ENCODE results near the gene SLC35F6. TPM values are rescaled to one million over a fixed set of nuclear protein-coding genes. Genes with fewer than 3 reads are reported as not detected.
A peak's percentile ranks its signal among the peaks of the same experiment; 100 is the strongest.

SLC35F6 gene
- total and polyA plus RNA-seq, 2 experiments from 2014 or later: 37.1 to 46.9 TPM

DNA sequence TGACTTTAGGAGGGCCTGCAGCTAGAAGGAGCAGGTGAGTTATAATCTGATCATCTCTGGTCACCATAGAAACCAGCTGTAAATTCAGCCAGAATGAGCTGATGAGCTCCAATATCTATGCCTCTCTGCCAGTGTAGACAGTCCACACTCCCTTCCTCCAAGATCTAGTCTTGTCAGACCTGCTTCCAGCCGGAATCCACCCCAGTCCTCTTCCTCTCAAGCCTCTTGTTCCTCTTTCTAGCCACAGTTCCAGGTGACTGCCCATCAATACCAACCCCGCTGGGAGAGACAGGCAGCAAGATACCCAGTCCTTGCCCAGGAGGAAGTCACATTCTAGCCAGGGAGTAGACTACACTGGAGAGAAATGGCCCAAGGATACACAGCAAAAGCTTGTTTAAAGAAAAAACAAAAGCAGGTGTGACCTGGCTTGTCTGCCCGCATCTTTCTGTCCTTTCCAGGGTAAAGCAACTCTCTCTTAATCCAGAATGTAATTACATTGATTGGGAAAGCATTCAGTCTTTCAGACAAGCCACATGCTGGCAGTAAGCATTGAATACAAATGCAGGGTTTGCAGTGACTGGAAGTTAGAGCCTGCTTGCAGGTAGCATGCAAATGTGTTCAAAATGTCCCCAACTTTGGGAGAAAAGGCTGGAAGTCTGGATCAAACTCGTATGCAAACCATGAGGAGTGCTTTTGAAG, 9.0 kb upstream of the SLC35F6 start:
- no peak overlapping the region for H3K9ac ChIP-seq
- H3K4me3 ChIP-seq: no peak overlapping the region
- in situ Hi-C loops (cut with MboI): no loop called here
- 89% methylated on average over 4 of the region's 4 CpGs for WGBS, 2 experiments (ENCODE audit: low coverage in 1 of 2, low lambda C conversion rate in 2 of 2, missing lambda C conversion rate in 2 of 2)
- no peaks in the 10 kb centered on the region for H3K27me3 ChIP-seq (replicated peaks; ENCODE audit: insufficient read depth)
- H3K9me3 ChIP-seq (ENCODE audit: low read depth): no peaks in the 10 kb centered on the region
- H3K4me2 ChIP-seq (ENCODE audit: unreplicated experiment): no peak overlapping the region
- H3K4me1 ChIP-seq (ENCODE audit: insufficient read depth): peaks cover 30% of the 10 kb centered on the region
- DNase-seq: no peak
- H3K9me2 ChIP-seq (ENCODE audit: insufficient read depth): no peaks in the 10 kb centered on the region
- no peak for TF ChIP-seq EZH2phosphoT487 (IDR thresholded peaks at IDR 0.05; ENCODE audit: insufficient read depth, low read depth)
- TF ChIP-seq EZH2 (IDR thresholded peaks at IDR 0.05; ENCODE audit: insufficient read depth, poor library complexity, severe bottlenecking): no peak
- H3K27ac ChIP-seq: no peak overlapping the region
- H3F3A ChIP-seq (ENCODE audit: insufficient read depth): peaks cover 7% of the 10 kb centered on the region
- H4K20me1 ChIP-seq (ENCODE audit: insufficient read depth): no peaks in the 10 kb centered on the region
- no peaks in the 10 kb centered on the region for H3K36me3 ChIP-seq (ENCODE audit: low read depth)
- H2AFZ ChIP-seq: no peak overlapping the region
- no peaks in the 10 kb centered on the region for H3K79me2 ChIP-seq (ENCODE audit: insufficient read depth)

DNA sequence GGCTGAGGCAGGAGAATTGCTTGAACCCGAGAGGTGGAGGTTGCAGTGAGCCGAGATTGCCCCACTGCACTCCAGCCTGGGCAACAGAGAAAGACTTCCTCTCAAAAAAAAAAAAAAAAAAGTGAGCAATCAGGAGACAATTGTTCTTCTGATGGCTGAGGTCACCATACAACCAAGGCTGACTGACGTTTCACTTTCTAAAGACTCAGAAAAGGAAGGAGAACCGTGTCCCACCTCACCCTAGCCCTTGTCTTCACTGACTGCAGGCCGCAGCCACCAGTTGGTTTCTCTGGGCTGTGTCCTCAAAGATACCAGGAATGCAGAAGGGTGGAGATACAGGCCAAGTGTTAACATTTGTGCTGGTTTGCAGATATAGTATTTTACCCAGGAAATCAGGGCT, 7.7 kb upstream of the SLC35F6 start:
- H3K36me3 ChIP-seq (ENCODE audit: low read depth): no peaks in the 10 kb centered on the region
- no peak overlapping the region for H3K4me3 ChIP-seq
- peaks cover 7% of the 10 kb centered on the region for H3F3A ChIP-seq (ENCODE audit: insufficient read depth)
- no peaks in the 10 kb centered on the region for H3K79me2 ChIP-seq (ENCODE audit: insufficient read depth)
- H3K9ac ChIP-seq: no peak overlapping the region
- DNase-seq: no peak
- H2AFZ ChIP-seq: no peak overlapping the region
- no peaks in the 10 kb centered on the region for H3K27me3 ChIP-seq (replicated peaks; ENCODE audit: insufficient read depth)
- no peaks in the 10 kb centered on the region for H3K9me3 ChIP-seq (ENCODE audit: low read depth)
- H3K4me1 ChIP-seq (ENCODE audit: insufficient read depth): peaks cover 30% of the 10 kb centered on the region
- 96 to 100% methylated on average over 5 of the region's 5 CpGs for WGBS, 2 experiments (ENCODE audit: low coverage in 1 of 2, low lambda C conversion rate in 2 of 2, missing lambda C conversion rate in 2 of 2)
- no peak overlapping the region for H3K4me2 ChIP-seq (ENCODE audit: unreplicated experiment)
- no peaks in the 10 kb centered on the region for H3K9me2 ChIP-seq (ENCODE audit: insufficient read depth)
- H3K27ac ChIP-seq: no peak overlapping the region
- in situ Hi-C loops (cut with MboI): no loop called here
- TF ChIP-seq EZH2 (IDR thresholded peaks at IDR 0.05; ENCODE audit: insufficient read depth, poor library complexity, severe bottlenecking) (no peak), EZH2phosphoT487 (IDR thresholded peaks at IDR 0.05; ENCODE audit: insufficient read depth, low read depth) (no peak)
- H4K20me1 ChIP-seq (ENCODE audit: insufficient read depth): no peaks in the 10 kb centered on the region

DNA sequence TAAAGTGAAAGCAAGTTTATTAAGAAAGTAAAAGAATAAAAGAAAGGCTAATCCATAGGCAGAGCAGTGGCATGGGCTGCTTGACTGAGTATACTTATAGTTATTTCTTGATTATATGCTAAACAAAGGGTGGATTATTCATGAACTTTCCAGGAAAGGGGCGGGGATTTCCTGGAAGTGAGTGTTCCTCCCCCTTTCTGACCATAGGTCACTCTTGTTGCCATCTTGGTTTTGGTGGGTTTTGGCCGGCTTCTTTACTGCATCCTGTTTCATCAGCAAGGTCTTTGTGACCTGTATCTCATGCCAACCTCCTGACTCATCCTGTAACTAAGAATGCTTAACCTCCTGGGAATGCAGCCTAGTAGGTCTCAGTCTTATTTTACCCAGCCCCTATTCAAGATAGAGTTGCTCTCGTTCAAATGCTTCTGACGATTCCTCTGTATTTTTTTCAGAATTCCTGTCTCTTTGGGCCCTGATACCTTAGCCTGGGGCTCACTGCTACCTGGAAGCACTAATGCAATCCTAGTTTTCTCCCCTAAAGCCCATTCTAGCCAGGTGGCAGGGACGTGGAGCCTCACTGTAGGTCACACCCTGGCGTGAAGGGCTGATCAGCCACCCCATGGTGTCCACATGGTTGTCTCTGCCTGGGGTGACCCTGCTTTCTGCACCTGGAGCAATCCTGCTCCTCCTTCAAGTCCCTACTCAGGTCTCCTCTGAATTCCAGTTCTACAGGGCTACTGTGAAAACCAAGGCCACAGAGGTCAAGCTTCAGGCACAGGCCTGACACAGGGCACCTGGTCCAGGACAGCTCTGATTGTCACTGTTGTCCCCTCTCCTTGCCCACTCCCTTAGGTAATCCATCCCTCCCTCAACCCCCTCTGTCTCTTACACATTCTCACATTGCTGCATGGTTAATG, 6.0 kb upstream of the SLC35F6 start:
- no peak for TF ChIP-seq EZH2 (IDR thresholded peaks at IDR 0.05; ENCODE audit: insufficient read depth, poor library complexity, severe bottlenecking)
- TF ChIP-seq EZH2phosphoT487 (IDR thresholded peaks at IDR 0.05; ENCODE audit: insufficient read depth, low read depth): no peak
- Histone ChIP-seq H3K9me3 (ENCODE audit: low read depth) (no peaks in the 10 kb centered on the region), H3K4me2 (ENCODE audit: unreplicated experiment) (peak overlapping the region; percentile 69), H3K27ac (peak overlapping the region; percentile 72), H3K27me3 (replicated peaks; ENCODE audit: insufficient read depth) (no peaks in the 10 kb centered on the region), H2AFZ (peak overlapping the region; percentile 11; the same call in 1 of the 2 replicates), H3K36me3 (ENCODE audit: low read depth) (no peaks in the 10 kb centered on the region), H3K79me2 (ENCODE audit: insufficient read depth) (peaks cover 2% of the 10 kb centered on the region), H4K20me1 (ENCODE audit: insufficient read depth) (no peaks in the 10 kb centered on the region), H3F3A (ENCODE audit: insufficient read depth) (peaks cover 7% of the 10 kb centered on the region), H3K4me1 (ENCODE audit: insufficient read depth) (peaks cover 21% of the 10 kb centered on the region), H3K9ac (peak overlapping the region; percentile 41), H3K9me2 (ENCODE audit: insufficient read depth) (no peaks in the 10 kb centered on the region), H3K4me3 (peak overlapping the region; percentile 43)
- in situ Hi-C loops (cut with MboI): no loop called here
- DNase-seq: peak; percentile 97
- 1 to 32% methylated on average over 4 to 6 of the region's 6 CpGs for WGBS, 2 experiments (ENCODE audit: low coverage in 1 of 2, low lambda C conversion rate in 2 of 2, missing lambda C conversion rate in 2 of 2)

DNA sequence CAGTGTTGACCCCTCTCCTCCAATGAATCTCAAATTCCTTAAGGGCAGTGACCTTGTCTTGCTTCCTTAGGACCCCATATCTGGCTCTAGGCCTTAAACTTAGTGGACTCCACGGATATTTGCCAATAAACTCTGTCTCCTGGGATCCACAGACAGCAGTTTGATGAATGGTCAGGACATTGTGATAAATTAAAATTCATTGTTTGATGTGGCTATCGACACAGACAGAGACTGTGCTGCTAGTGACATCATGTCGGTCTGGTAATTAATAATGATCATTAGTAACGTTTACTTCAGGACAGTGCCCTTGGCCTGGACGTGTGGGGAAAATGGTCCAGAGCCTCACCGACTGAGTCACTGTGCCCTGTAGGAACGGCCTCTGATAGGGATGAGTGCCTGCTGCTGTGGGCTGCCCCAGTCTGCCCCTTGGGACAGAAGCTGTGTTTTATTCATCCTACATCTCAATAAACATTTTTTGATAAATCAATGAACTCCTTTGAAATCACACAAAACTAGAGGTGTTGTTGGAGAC, 5.2 kb upstream of the SLC35F6 start:
- Histone ChIP-seq H3K27ac (peak overlapping the region; percentile 72; the same call in 1 of the 2 replicates), H3K4me1 (ENCODE audit: insufficient read depth) (peaks cover 22% of the 10 kb centered on the region), H2AFZ (no peak overlapping the region), H3K9me3 (ENCODE audit: low read depth) (no peaks in the 10 kb centered on the region), H3K79me2 (ENCODE audit: insufficient read depth) (peaks cover 9% of the 10 kb centered on the region), H4K20me1 (ENCODE audit: insufficient read depth) (no peaks in the 10 kb centered on the region), H3K4me3 (no peak overlapping the region), H3K36me3 (ENCODE audit: low read depth) (no peaks in the 10 kb centered on the region), H3K27me3 (replicated peaks; ENCODE audit: insufficient read depth) (no peaks in the 10 kb centered on the region), H3K9ac (no peak overlapping the region), H3F3A (ENCODE audit: insufficient read depth) (peaks cover 7% of the 10 kb centered on the region), H3K9me2 (ENCODE audit: insufficient read depth) (no peaks in the 10 kb centered on the region), H3K4me2 (ENCODE audit: unreplicated experiment) (peak overlapping the region; percentile 66)
- TF ChIP-seq EZH2phosphoT487 (IDR thresholded peaks at IDR 0.05; ENCODE audit: insufficient read depth, low read depth): no peak
- no peak for TF ChIP-seq EZH2 (IDR thresholded peaks at IDR 0.05; ENCODE audit: insufficient read depth, poor library complexity, severe bottlenecking)
- in situ Hi-C loops (cut with MboI): no loop called here
- no peak for DNase-seq
- 73 to 74% methylated on average over 7 of the region's 7 CpGs for WGBS, 2 experiments (ENCODE audit: low coverage in 1 of 2, low lambda C conversion rate in 2 of 2, missing lambda C conversion rate in 2 of 2)
